Measurements from ENCODE around the gene MAP6.

MAP6 gene

DNA sequence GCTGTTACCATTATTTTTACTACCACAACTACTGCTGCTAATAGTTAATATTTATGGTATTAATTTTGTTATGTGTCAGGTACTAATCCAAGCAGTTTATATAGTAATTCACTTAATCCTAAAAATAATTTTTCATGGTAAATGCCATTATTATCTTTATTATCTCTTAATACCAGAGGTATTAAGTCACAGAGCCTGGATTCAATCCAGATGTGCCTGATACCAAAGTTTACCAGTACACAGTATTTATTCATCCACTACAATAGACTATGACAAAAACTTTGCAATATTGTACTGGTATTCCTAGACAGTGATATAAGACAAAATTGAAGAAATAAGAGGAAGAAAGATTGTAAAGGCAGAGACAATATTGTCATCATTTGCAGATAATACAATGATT, 24.5 kb downstream of the MAP6 start:
- TF ChIP-seq, protein P1, sequence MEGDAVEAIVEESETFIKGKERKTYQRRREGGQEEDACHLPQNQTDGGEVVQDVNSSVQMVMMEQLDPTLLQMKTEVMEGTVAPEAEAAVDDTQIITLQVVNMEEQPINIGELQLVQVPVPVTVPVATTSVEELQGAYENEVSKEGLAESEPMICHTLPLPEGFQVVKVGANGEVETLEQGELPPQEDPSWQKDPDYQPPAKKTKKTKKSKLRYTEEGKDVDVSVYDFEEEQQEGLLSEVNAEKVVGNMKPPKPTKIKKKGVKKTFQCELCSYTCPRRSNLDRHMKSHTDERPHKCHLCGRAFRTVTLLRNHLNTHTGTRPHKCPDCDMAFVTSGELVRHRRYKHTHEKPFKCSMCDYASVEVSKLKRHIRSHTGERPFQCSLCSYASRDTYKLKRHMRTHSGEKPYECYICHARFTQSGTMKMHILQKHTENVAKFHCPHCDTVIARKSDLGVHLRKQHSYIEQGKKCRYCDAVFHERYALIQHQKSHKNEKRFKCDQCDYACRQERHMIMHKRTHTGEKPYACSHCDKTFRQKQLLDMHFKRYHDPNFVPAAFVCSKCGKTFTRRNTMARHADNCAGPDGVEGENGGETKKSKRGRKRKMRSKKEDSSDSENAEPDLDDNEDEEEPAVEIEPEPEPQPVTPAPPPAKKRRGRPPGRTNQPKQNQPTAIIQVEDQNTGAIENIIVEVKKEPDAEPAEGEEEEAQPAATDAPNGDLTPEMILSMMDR (IDR thresholded peaks at IDR 0.05; ENCODE audit: low read length, missing control alignments), result no peak
- no peak for DNase-seq (ENCODE audit: low read depth)
- no peak overlapping the region for H3K4me3 ChIP-seq (replicated peaks; ENCODE audit: low read depth, low read length)

DNA sequence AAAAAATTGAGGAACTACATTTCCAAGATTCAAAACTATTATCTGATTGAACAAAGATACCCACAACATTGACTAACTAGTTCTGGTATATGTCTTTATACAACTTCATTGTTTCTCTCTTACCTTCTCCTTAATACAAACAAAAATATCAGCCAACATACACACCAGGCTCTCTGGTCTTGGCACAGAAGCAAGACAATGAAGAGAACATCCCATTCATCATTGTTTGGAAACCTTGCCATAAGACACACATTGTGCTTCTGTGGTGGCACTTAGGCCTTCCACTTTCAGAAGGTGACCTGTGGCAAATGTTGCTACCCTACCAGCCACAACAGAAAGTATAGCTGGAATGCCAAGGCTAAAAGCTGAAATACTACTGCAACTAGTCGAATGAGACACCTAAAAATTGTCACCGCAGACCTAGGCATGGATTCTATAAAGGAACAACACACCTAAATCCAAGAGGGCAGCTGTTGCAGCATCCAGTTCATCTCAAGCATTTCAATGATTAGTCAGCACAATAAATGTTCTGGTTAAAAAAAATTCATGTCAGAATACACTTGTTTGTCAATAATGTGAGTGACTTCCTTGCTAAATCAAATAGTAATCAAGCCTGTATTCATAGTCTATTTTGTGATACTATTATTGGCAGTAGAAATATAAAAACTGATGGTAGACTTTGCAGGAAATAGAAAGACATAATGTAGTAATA, 26.3 kb downstream of the MAP6 start:
- no peak overlapping the region for H3K4me3 ChIP-seq (replicated peaks; ENCODE audit: low read depth, low read length)
- no peak for DNase-seq (ENCODE audit: low read depth)
- TF ChIP-seq, protein P1 (IDR thresholded peaks at IDR 0.05; ENCODE audit: low read length, missing control alignments), result no peak

DNA sequence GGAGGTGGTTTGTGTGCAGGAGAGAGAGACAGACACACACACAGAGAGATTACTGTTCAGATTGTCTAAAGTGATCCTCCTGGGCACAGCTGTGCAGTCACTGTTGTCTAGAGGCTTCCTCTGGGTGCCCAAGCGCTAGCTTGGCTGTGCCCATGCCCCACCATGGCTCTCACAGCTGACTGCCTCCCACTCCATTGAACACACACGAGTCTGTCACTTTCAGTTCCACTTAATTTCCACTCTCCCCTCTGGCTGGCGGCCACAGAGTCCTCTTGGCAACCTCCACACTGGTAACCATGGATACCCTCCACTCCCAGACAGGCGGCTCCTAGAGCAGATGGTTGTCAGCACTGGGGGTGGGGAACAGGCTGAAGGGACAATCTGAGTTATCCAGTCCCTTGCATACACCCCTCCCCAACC, 29.1 kb downstream of the MAP6 start:
- TF ChIP-seq, protein P1 (IDR thresholded peaks at IDR 0.05; ENCODE audit: low read length, missing control alignments), result no peak
- no peak overlapping the region for H3K4me3 ChIP-seq (replicated peaks; ENCODE audit: low read depth, low read length)
- DNase-seq (ENCODE audit: low read depth), result peak; percentile 68

DNA sequence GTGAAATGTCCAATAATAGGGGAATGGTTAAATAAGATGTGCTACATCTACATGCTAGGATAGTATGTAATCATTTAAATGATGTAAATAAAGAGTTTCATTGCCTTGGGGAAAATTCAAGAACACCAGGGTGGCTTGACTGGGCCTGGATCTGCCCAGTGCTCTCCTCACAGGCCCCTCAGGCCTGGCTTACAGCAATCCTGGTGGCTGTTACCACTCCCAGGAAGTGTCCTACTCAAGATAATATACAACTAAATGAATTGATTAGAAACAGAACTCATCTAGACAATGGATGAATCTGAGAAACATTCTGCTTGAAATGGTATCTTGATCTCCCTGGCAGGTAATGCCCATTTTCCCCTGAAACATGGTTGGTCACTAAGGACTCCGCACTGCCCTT, 30.8 kb downstream of the MAP6 start:
- TF ChIP-seq, protein P1 (IDR thresholded peaks at IDR 0.05; ENCODE audit: low read length, missing control alignments), result no peak
- no peak overlapping the region for H3K4me3 ChIP-seq (replicated peaks; ENCODE audit: low read depth, low read length)
- no peak for DNase-seq (ENCODE audit: low read depth)

DNA sequence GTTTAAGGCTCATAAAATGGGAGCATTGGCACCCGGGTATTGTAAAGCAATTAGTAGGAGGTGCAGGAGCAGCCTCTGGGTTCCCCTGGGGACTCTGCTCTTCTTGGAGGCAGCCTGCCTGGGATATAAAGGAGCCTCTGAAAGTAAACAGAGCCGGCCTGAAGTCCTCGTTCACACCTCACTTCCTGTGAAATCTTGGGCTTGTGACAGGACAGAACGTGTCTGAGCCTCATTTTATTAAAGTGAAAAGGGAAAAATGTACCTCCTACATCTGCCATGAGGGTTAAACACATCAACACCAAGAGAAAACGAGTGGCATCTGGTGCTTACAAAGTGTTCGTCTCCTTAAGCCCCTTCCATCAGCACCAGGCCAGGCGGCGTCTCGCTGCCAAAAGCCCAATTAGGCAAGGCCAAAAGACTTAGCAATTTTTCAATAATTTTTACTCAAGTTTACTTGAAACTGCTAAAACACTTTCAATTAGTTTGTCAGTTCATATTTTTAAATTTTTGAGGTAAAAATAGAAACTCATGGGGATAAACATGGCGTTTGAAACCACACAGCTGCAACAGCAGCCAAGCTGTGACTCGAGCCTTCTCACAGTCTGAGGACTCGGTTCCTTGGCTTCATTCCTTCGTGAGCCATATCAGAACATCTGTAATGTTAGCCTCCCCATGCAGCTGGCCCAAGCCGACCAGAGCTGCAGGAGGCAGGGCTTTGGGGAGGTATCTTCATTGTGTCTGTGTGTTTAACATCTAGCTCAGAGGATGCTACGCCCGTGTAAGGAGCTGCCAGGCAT, 33.6 kb downstream of the MAP6 start:
- peak; percentile 42 for DNase-seq (ENCODE audit: low read depth)
- no peak overlapping the region for H3K4me3 ChIP-seq (replicated peaks; ENCODE audit: low read depth, low read length)
- TF ChIP-seq, protein P1 (IDR thresholded peaks at IDR 0.05; ENCODE audit: low read length, missing control alignments), result no peak

DNA sequence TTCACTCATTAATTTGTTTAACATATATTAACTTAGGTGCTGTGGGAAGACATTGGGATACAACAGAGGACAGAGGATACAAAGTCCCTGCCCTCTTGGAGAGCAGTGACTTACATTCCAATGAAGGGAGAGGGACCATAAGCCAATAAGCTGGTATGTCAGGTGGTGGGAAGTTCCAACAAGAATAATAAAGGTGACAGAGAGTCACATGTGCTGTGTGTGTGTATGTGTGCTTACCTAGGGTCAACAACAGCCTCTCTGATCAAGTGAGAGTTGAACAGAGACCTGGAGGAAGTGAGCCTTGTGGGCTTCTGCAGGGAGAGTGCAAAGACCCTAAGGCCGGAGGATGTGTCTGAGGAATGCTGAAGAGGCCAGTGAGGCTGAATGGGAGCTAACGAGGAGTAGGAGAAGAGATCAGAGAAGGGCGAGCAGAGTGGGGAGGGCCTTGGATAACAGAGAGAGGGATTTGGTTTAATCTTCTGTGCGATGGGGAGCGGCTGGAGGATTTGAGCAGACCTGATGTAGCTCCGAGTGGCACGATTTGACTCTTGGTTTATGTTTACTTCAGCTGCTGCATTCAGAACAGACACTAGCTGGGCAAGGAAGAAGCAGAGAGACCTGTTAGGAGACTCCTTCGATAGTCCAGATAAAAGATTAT, 35.3 kb downstream of the MAP6 start:
- H3K4me3 ChIP-seq (replicated peaks; ENCODE audit: low read depth, low read length), result no peak overlapping the region
- DNase-seq (ENCODE audit: low read depth), result no peak
- TF ChIP-seq, protein P1 (IDR thresholded peaks at IDR 0.05; ENCODE audit: low read length, missing control alignments), result no peak

Measured in fibroblast of pulmonary artery (primary cell).